ENCODE measurements around the gene BLID.

- no peak for TF ChIP-seq CTCF (IDR thresholded peaks at IDR 0.05)
- no peak for TF ChIP-seq POLR2AphosphoS5 (IDR thresholded peaks at IDR 0.05)
- TF ChIP-seq POLR2A (IDR thresholded peaks at IDR 0.05) = no peak
Measured at GRCh38 chr11:122153746-122154145, 37.7 kb upstream of the BLID start.
